Left lung (tissue), 10 donors: ENCODE results near the gene WBP11. TPM values are rescaled to one million over a fixed set of nuclear protein-coding genes. Genes with fewer than 3 reads are reported as not detected.

ENCODE experiments used
- ATAC-seq: fragments of 200-7000 bp; cut with Tn5 transposase; one replicate; pipeline ENCODE4 v1.9.1; 2020; ENCODE audit warnings: moderate library complexity
- DNase-seq, 4 donors: peaks; one replicate each; pipeline ENCODE4 v3.0.0-alpha.2; 2013 to 2020
- H3K27ac ChIP-seq, 2 donors: fragments of 200-600 bp; sonication (generic) in 1 of 2; one replicate each; pipeline versions ENCODE4 v1.5.0 to v1.8.0; 2020 to 2021
- H3K27me3 ChIP-seq, 2 donors: fragments of 200-600 bp; sonication (generic) in 1 of 2; one replicate each; pipeline versions ENCODE4 v1.5.0 to v1.8.0; 2020 to 2021
- H3K36me3 ChIP-seq, 2 donors: fragments of 200-600 bp; sonication (generic) in 1 of 2; one replicate each; pipeline versions ENCODE4 v1.5.0 to v1.8.0; 2020 to 2021
- H3K4me1 ChIP-seq, 2 donors: fragments of 200-600 bp; one replicate each; pipeline ENCODE4 v1.8.0; 2021
- H3K4me3 ChIP-seq, 2 donors: fragments of 200-600 bp; sonication (generic) in 1 of 2; one replicate each; pipeline versions ENCODE4 v1.5.0 to v1.8.0; 2020 to 2021; ENCODE audit warnings: mild to moderate bottlenecking in 1 of 2
- H3K9me3 ChIP-seq, 2 donors: fragments of 200-600 bp; sonication (generic) in 1 of 2; one replicate each; pipeline versions ENCODE4 v1.5.0 to v1.8.0; 2020 to 2021
- CTCF ChIP-seq, 2 donors: fragments of 200-600 bp; sonication (generic) in 1 of 2; IDR thresholded peaks; one replicate each; pipeline versions ENCODE4 v1.5.0 to v1.8.0; 2021; ENCODE audit warnings: antibody characterized with exemption in 2 of 2
- intact Hi-C, 2 donors: fragments of 100-400 bp; cut with DNase I; formaldehyde crosslinking; loops; one replicate each; pipeline versions ENCODE4 v1.11.2 to v1.14.2; 2022
- polyA plus RNA-seq, 6 donors: library from polyadenylated mRNA; unstranded; fragments of 120-200 nt; gene quantifications; one replicate each; pipeline ENCODE4 v1.2.1, GENCODE V29; 2013; ENCODE audit not compliant: insufficient read length in 6 of 6
- total RNA-seq, 2 donors: library from RNA; stranded (reverse); fragmentation: NEBNext Ultra II Directional; extraction: Animal tissue kit (Norgen Biotek cat#: 25700); gene quantifications; one replicate each; pipeline ENCODE4 v1.2.1, GENCODE V29; 2021
- donor health status: DM: no; HTN: yes; CAD: no.
- donor health status: DM: no; HTN: no; CAD: no.

Gene WBP11
- total and polyA plus RNA-seq, 8 donors: 38.6 to 105 (median 92.6) TPM

GRCh38 chr12:14774906-14775635 lies 28.2 kb downstream of the WBP11 start:
- peak overlapping the region; percentile 95 to 97 for H3K27ac ChIP-seq
- H3K27me3 ChIP-seq: peaks cover 0 to 10% of the 10 kb centered on the region in 2 donors
- peaks cover 0 to 17% of the 10 kb centered on the region in 2 donors for H3K4me1 ChIP-seq
- peak; percentile 34 for ATAC-seq
- intact Hi-C loops: no loop called here
- DNase-seq: peak; percentile 49 to 83 (median 52)
- no peaks in the 10 kb centered on the region for H3K9me3 ChIP-seq
- TF ChIP-seq CTCF (IDR thresholded peaks at IDR 0.05): no peak
- peak overlapping the region; percentile 63 to 76 for H3K4me3 ChIP-seq
- H3K36me3 ChIP-seq: no peaks in the 10 kb centered on the region

- Histone ChIP-seq H3K27me3 (peaks cover 0 to 16% of the 10 kb centered on the region in 2 donors), H3K9me3 (no peaks in the 10 kb centered on the region), H3K27ac (peak overlapping the region; percentile 95 to 97), H3K4me1 (peaks cover 0 to 23% of the 10 kb centered on the region in 2 donors), H3K36me3 (no peaks in the 10 kb centered on the region), H3K4me3 (peak overlapping the region; percentile 63 to 76)
- no peak for TF ChIP-seq CTCF (IDR thresholded peaks at IDR 0.05)
- DNase-seq (peak; percentile 91 to 97 (median 94)), ATAC-seq (peak; percentile 81)
- intact Hi-C loops: no loop called here
These were observed 29.0 kb downstream of the WBP11 start for GRCh38 chr12:14774074-14774905.

- H3K36me3 ChIP-seq: no peaks in the 10 kb centered on the region
- H3K27ac ChIP-seq: peak overlapping the region; percentile 95 to 97
- intact Hi-C loops: no loop called here
- H3K4me3 ChIP-seq: peak overlapping the region; percentile 63 to 76
- peaks cover 0 to 19% of the 10 kb centered on the region in 2 donors for H3K27me3 ChIP-seq
- H3K4me1 ChIP-seq: peaks cover 0 to 24% of the 10 kb centered on the region in 2 donors
- DNase-seq: peak in 2 of 4 donors; percentile 45 to 68
- peak; percentile 0 for ATAC-seq
- H3K9me3 ChIP-seq: no peaks in the 10 kb centered on the region
- TF ChIP-seq CTCF (IDR thresholded peaks at IDR 0.05): no peak
These were observed 29.6 kb downstream of the WBP11 start for GRCh38 chr12:14773685-14774073.

GRCh38 chr12:14772946-14773345 lies 30.3 kb downstream of the WBP11 start:
- Histone ChIP-seq H3K36me3 (no peaks in the 10 kb centered on the region), H3K9me3 (no peaks in the 10 kb centered on the region), H3K4me3 (no peak overlapping the region), H3K4me1 (peaks cover 0 to 24% of the 10 kb centered on the region in 2 donors), H3K27me3 (peaks cover 0 to 19% of the 10 kb centered on the region in 2 donors), H3K27ac (no peak overlapping the region)
- ATAC-seq (no peak), DNase-seq (no peak)
- intact Hi-C loops: no loop called here
- TF ChIP-seq CTCF (IDR thresholded peaks at IDR 0.05): no peak

- Histone ChIP-seq H3K27ac (peak overlapping the region; percentile 95), H3K4me3 (peak overlapping the region in 1 of 2 donors; percentile 79), H3K36me3 (no peaks in the 10 kb centered on the region), H3K9me3 (no peaks in the 10 kb centered on the region), H3K27me3 (peaks cover 0 to 19% of the 10 kb centered on the region in 2 donors), H3K4me1 (peaks cover 0 to 24% of the 10 kb centered on the region in 2 donors)
- intact Hi-C loops: no loop called here
- no peak for TF ChIP-seq CTCF (IDR thresholded peaks at IDR 0.05)
- DNase-seq: no peak
- ATAC-seq: no peak
These were observed 31.6 kb downstream of the WBP11 start for GRCh38 chr12:14771651-14772137.
